ENCODE measurements around the gene KRT10.

Gene KRT10

GRCh38 chr17:40822132-40822812 lies at the start of gene KRT10:
Gene KRT10, minus strand, starts transcription at chr17:40822614. Its CDS starts 29 bp downstream, at chr17:40822585.
- DNase-seq (ENCODE audit: extremely low spot score), result no peak
- POLR2A ChIA-PET, result no interaction called here
- TF ChIP-seq CTCF (IDR thresholded peaks at IDR 0.05; ENCODE audit: control extremely low read depth, extremely low read depth, low read depth, missing control alignments), result no peak
- CTCF ChIA-PET, result interaction anchor here (0.6 to 2.7 kb wide), 3 partner anchors 9 to 826 kb away, joined by 3 to 6 read pairs (median 3); no protein-coding TSS in a partner anchor

GRCh38 chr17:40871316-40871715 lies 48.9 kb upstream of the KRT10 start:
- no peak for DNase-seq (ENCODE audit: extremely low spot score)
- ChIA-PET POLR2A (no interaction called here), CTCF (interaction anchor here (0.9 to 2.0 kb wide), 5 partner anchors 11 to 677 kb away, joined by 3 to 6 read pairs (median 3); no protein-coding TSS in a partner anchor)
- TF ChIP-seq CTCF (IDR thresholded peaks at IDR 0.05; ENCODE audit: control extremely low read depth, extremely low read depth, low read depth, missing control alignments), result no peak

GRCh38 chr17:40870136-40870535 lies 47.7 kb upstream of the KRT10 start:
- no peak for DNase-seq (ENCODE audit: extremely low spot score)
- ChIA-PET CTCF (interaction anchor here (1.7 to 2.0 kb wide), 2 partner anchors 14 to 679 kb away, joined by 5 to 6 read pairs; no protein-coding TSS in a partner anchor), POLR2A (no interaction called here)
- no peak for TF ChIP-seq CTCF (IDR thresholded peaks at IDR 0.05; ENCODE audit: control extremely low read depth, extremely low read depth, low read depth, missing control alignments)

- POLR2A ChIA-PET, result no interaction called here
- no peak for TF ChIP-seq CTCF (IDR thresholded peaks at IDR 0.05; ENCODE audit: control extremely low read depth, extremely low read depth, low read depth, missing control alignments)
- CTCF ChIA-PET, result interaction anchor here (1.2 to 1.8 kb wide), 5 partner anchors 9 to 796 kb away, joined by 3 to 7 read pairs (median 4); no protein-coding TSS in a partner anchor
- DNase-seq (ENCODE audit: extremely low spot score), result no peak
These were observed 44.4 kb upstream of the KRT10 start, which contains the start of gene KRT12 for GRCh38 chr17:40866838-40867237. Gene KRT12, minus strand, starts transcription at chr17:40867223. Its CDS starts 37 bp downstream, at chr17:40867186.

GRCh38 chr17:40864661-40865390 lies 42.4 kb upstream of the KRT10 start:
- POLR2A ChIA-PET, result no interaction called here
- no peak for DNase-seq (ENCODE audit: extremely low spot score)
- CTCF ChIA-PET, result no interaction called here
- TF ChIP-seq CTCF (IDR thresholded peaks at IDR 0.05; ENCODE audit: control extremely low read depth, extremely low read depth, low read depth, missing control alignments), result no peak

GRCh38 chr17:40862985-40863733 lies 40.7 kb upstream of the KRT10 start:
- peak; percentile 35 for DNase-seq (ENCODE audit: extremely low spot score)
- ChIA-PET POLR2A (no interaction called here), CTCF (interaction anchor here (1.8 kb wide), 1 partner anchor 686 kb away, joined by 5 read pairs; no protein-coding TSS in a partner anchor)
- TF ChIP-seq CTCF (IDR thresholded peaks at IDR 0.05; ENCODE audit: control extremely low read depth, extremely low read depth, low read depth, missing control alignments), result peak; percentile 25
